ENCODE results near the gene CYTH1. TPM values are rescaled to one million over a fixed set of nuclear protein-coding genes. Genes with fewer than 3 reads are reported as not detected.

The CYTH1 gene
- total RNA-seq, 1 donor from 2014 or later = 29.4 TPM

DNA sequence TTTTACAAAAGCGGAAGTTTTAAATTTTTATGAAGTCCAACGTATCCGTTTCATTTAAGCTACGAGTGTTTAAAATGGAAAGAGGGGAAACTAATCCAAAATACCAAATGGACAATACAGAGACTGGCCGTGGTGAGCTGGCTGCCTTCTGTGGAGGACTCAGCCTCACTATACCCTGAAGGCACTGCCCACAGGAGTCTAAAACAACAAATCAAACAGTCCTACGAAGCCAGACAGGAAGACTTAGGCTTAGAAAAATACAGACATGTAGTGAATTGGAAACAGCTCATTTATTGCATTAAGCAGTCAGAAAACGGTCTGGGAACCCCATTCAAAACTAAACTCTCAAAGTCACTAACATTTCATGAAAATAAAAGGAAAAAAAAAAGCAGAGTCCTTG, 75.1 kb downstream of the CYTH1 start:
- intact Hi-C loops (cut with DNase I) = loop anchor here (1.0 to 5.0 kb wide), 2 partner anchors 35 to 210 kb away; no protein-coding TSS in a partner anchor
- DNase-seq (ENCODE audit: low spot score) = no peak

- intact Hi-C loops (cut with DNase I) = loop anchor here (5.0 kb wide), 1 partner anchor 36 kb away; no protein-coding TSS in a partner anchor
Observed at GRCh38 chr17:78706271-78706915, 75.7 kb downstream of the CYTH1 start.

GRCh38 chr17:78705071-78705470, 77.0 kb downstream of the CYTH1 start:
- intact Hi-C loops (cut with DNase I) = loop anchor here (5.0 kb wide), 1 partner anchor 37 kb away; no protein-coding TSS in a partner anchor

More at GRCh38 chr17:78706271-78706915, 75.7 kb downstream of the CYTH1 start:
- no peak for DNase-seq (ENCODE audit: low spot score)

GRCh38 chr17:78704594-78704993, 77.5 kb downstream of the CYTH1 start:
- no peak for DNase-seq (ENCODE audit: low spot score)
- intact Hi-C loops (cut with DNase I) = no loop called here

More at GRCh38 chr17:78705071-78705470, 77.0 kb downstream of the CYTH1 start:
- no peak for DNase-seq (ENCODE audit: low spot score)

GRCh38 chr17:78697554-78698343, 84.3 kb downstream of the CYTH1 start:
- intact Hi-C loops (cut with DNase I) = no loop called here
- DNase-seq (ENCODE audit: low spot score) = no peak

DNA sequence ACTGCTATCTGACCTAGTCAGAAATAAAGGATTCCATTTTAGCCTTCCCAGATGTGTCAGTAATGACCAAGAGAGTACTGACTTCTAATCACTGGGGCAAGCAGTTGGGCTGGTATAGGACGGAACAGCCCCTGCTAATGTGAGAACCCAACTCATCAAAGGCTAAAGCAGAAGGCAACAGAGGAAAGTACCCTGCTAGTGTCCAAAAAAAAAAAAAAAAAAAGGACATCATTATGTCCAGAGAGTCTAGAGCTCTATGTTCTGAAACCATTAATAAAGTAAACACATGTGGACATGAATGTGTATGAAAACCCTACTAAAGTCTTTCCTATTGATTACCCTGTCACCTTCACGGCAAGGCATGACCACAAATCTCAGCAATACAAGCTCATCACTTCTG, 85.0 kb downstream of the CYTH1 start:
- DNase-seq (ENCODE audit: low spot score) = no peak
- intact Hi-C loops (cut with DNase I) = no loop called here

GRCh38 chr17:78696016-78696982, 85.8 kb downstream of the CYTH1 start:
- intact Hi-C loops (cut with DNase I) = no loop called here
- DNase-seq (ENCODE audit: low spot score) = no peak

GRCh38 chr17:78694805-78695531, 87.1 kb downstream of the CYTH1 start:
- intact Hi-C loops (cut with DNase I) = no loop called here

GRCh38 chr17:78693346-78694083, 88.6 kb downstream of the CYTH1 start:
- no peak for DNase-seq (ENCODE audit: low spot score)
- intact Hi-C loops (cut with DNase I) = no loop called here

More at GRCh38 chr17:78694805-78695531, 87.1 kb downstream of the CYTH1 start:
- DNase-seq (ENCODE audit: low spot score) = no peak

- no peak for DNase-seq (ENCODE audit: low spot score)
- intact Hi-C loops (cut with DNase I) = no loop called here
Observed at GRCh38 chr17:78692460-78693010, 89.5 kb downstream of the CYTH1 start.

- intact Hi-C loops (cut with DNase I) = no loop called here
- no peak for DNase-seq (ENCODE audit: low spot score)
Observed at GRCh38 chr17:78689029-78689428, 93.0 kb downstream of the CYTH1 start.

DNA sequence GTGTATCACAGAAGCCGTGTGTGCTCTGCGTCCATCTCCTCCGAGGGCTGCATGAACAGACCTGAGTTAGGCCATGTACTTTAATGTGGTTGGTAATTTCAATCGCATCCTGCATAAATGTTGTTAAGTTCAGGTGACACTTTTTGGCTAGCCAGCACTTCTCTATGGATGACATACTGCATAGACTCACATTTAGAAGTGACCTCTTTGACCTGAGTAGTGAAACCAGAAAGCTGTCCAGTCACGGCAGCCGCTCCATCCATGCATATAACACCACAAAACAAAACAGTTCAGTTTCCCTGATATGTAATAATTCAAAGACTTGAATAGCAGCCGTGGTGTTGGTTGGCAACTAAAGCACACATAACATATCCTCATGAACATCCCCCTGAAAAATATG, 94.1 kb downstream of the CYTH1 start:
- DNase-seq (ENCODE audit: low spot score) = no peak
- intact Hi-C loops (cut with DNase I) = no loop called here

DNA sequence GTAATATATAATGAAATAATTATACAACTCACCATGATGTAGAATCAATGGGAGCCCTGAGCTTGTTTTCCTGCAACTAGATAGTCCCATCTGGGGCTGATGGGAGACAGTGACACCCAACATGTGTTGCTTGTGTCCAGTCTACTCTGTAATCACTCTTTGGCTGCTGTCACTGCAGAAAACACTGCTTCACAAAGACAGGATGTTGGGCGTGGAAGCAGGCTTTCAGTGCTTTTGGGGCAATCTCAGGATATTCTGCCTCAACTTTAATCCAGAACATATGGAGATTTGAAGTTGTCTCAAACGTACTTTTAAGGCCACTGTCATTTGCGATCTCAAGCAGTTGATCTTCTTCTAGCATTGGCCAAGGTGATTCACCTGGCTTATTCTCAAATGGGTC, 94.9 kb downstream of the CYTH1 start:
- intact Hi-C loops (cut with DNase I) = no loop called here
- DNase-seq (ENCODE audit: low spot score) = no peak

- intact Hi-C loops (cut with DNase I) = no loop called here
- no peak for DNase-seq (ENCODE audit: low spot score)
Observed at GRCh38 chr17:78684026-78684425, 98.0 kb downstream of the CYTH1 start.

- intact Hi-C loops (cut with DNase I) = no loop called here
Observed at GRCh38 chr17:78683408-78683961, 98.6 kb downstream of the CYTH1 start.

GRCh38 chr17:78682363-78682762, 99.7 kb downstream of the CYTH1 start:
- DNase-seq (ENCODE audit: low spot score) = no peak
- intact Hi-C loops (cut with DNase I) = no loop called here

More at GRCh38 chr17:78683408-78683961, 98.6 kb downstream of the CYTH1 start:
- DNase-seq (ENCODE audit: low spot score) = no peak

- intact Hi-C loops (cut with DNase I) = no loop called here
- DNase-seq (ENCODE audit: low spot score) = no peak
Observed at GRCh38 chr17:78680436-78680835, 101.6 kb downstream of the CYTH1 start.

All from cardiac septum (tissue), 1 donor.